GM21360 (cell line): ENCODE measurements around the gene TPSG1.
"Not testable (repeated sequence)": the region's sequence is repeated elsewhere in the genome, so short reads cannot be mapped to it uniquely, and the experiment has no call there.

Experiments
- ATAC-seq: cut with Tn5 transposase; IDR thresholded peaks from one replicate; pipeline ENCODE4 v1.9.1; 2021; ENCODE audit warnings: mild to moderate bottlenecking, moderate library complexity; ENCODE audit not compliant: unreplicated experiment

Gene TPSG1

GRCh38 chr16:1232049-1232748, 7.1 kb upstream of the TPSG1 start:
- not testable (repeated sequence) for ATAC-seq

GRCh38 chr16:1231301-1231700, 6.2 kb upstream of the TPSG1 start:
- not testable (repeated sequence) for ATAC-seq

DNA sequence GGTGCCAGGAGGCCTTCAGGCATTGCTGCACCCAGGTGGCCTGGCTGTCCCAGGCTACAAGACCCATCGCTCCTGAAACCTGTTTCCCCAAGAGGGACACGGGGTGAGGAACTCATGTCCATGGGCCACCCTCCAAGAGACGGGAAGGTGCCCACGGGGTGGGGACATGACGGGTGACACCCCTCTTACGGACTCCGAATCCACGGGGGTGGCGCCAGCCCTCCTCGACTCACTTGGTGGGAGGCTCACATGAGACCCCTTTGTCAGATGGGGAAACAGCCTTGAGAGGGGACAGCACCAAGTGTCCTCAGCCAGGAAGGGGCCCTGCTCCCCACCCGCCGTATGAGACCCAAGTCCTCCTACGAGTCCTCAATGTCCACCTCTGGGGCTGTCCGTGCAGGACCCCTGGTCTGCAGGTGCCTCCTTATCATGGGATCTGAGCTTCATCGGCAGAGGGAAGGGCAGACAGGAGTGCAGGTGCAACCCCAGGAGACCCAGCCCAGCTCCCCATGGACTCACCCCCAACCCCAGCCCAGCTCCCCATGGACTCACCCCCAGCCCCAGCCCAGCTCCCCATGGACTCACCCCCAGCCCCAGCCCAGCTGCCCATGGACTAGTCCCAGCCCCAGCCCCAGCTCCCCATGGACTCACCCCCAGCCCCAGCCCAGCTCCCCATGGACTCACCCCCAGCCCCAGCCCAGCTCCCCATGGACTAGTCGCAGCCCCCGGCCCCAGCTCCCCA, 5.6 kb upstream of the TPSG1 start:
- ATAC-seq = not testable (repeated sequence)

- not testable (repeated sequence) for ATAC-seq
Observed at GRCh38 chr16:1230084-1230470, 5.0 kb upstream of the TPSG1 start, which contains the start of gene TPSB2. TSS of gene TPSB2 (minus strand) at chr16:1230184. CDS start at chr16:1229951, 233 bp downstream.

GRCh38 chr16:1229476-1229875, 4.4 kb upstream of the TPSG1 start:
- not testable (repeated sequence) for ATAC-seq

- not testable (repeated sequence) for ATAC-seq
Observed at GRCh38 chr16:1228227-1228626, 3.2 kb upstream of the TPSG1 start.

DNA sequence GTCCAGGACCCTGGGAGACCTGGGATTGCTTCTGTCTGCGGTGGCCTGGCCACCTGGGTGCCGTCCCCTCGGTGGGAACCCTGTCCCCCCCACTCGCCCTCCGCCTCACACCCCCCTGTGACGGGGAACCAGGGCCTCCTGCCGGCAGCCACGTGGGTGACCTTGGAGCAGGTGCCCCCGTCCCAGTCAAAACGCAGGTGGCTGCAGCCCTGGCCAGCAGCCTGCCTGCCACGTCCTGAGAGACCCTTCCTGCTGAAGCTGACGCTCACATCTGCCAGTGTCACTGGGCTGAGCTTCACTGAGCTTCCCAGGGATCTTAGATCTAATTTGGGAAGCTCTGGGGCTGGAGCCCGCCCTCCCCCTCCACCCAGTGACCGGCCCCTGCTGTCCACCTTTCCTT, 1.6 kb upstream of the TPSG1 start:
- not testable (repeated sequence) for ATAC-seq

GRCh38 chr16:1225728-1226311, 752 bp upstream of the TPSG1 start:
- not testable (repeated sequence) for ATAC-seq

- ATAC-seq = no peak
Observed at GRCh38 chr16:1224558-1224957, 510 bp downstream of the TPSG1 start.

DNA sequence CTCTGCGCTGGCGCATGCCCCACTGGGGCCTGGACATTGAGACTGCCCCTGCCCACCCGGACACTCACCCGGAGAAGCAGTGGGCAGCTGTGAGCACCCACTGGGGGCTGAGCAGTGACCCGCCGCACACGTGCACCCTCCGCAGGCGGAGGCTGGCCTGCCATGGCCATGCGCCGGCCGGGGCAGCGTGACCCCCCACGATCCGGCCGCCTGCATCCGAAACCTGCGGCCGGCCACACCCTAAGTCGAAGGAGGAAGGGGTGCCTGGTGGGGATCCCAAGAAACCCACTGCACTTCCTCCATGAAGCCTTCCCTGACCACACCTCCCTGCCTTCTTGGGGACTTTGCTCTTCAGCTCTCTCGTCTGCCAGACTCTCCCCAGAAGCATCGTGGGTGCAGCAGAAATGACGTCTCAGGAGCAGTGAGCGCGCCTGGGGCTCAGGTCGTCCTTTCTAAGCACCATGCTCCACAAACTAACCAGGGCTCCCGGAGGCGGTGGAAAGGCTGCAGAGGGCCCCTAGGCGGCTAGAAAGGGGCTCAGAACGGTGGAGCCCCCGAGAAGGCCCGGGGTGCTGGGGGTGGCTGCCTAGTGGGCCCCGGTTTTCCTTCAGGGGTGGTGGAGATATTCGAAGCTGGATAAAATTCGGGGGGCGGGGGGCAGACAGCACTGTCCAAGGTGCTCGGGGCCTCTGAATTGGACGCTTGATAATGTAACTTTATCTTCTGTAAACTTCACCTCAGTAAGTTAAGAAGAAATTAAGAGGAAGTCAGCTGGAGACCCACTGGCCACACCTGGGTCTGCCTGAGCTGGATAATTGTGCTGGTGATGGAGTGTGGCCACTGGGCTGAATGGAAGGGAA, 1.5 kb downstream of the TPSG1 start:
- ATAC-seq = no peak

- ATAC-seq = no peak
Observed at GRCh38 chr16:1222553-1223354, 2.3 kb downstream of the TPSG1 start.

DNA sequence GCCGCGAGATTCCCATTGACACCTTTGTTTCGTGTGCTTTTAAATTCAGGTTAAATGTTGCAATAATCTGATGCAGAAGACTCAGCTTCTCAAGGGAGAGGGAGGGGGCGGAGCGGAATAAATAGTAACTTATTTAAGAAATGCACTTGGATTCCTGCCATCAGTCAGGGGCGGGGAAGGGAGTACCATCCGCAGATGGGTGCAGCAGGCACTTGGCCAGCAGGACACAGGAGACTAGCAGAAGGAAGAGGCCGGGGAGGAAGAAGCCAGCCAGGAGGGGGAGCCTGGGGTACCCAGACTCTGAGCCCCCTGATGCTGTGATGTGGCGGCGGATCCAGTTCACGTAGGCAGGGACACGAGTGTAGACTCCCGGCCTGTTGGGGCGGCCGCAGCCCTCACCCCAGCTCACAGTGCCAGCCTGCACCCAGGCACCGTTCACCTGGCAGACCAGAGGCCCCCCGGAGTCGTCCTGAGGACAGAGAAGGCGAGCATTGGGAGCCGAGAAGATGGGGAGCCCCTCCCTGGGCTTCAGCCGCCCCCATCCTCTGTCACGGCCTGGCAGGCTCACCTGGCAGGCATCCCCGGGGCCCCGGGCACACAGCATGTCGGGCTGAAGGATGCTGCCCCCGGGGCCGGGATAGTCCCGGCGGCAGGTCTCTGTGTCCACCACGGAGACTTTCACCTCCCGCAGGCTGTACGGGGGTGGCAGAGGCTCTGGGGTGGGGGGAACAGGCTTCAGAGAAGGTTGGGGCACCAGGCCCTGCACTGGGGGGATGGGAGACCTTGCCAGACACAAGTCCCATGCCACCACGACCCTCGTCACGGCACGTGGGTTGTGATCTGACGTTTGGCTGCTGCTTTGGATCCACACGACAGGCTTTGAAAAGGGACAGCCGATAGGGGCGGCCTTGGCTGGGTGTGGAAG, 3.2 kb downstream of the TPSG1 start:
- no peak for ATAC-seq

DNA sequence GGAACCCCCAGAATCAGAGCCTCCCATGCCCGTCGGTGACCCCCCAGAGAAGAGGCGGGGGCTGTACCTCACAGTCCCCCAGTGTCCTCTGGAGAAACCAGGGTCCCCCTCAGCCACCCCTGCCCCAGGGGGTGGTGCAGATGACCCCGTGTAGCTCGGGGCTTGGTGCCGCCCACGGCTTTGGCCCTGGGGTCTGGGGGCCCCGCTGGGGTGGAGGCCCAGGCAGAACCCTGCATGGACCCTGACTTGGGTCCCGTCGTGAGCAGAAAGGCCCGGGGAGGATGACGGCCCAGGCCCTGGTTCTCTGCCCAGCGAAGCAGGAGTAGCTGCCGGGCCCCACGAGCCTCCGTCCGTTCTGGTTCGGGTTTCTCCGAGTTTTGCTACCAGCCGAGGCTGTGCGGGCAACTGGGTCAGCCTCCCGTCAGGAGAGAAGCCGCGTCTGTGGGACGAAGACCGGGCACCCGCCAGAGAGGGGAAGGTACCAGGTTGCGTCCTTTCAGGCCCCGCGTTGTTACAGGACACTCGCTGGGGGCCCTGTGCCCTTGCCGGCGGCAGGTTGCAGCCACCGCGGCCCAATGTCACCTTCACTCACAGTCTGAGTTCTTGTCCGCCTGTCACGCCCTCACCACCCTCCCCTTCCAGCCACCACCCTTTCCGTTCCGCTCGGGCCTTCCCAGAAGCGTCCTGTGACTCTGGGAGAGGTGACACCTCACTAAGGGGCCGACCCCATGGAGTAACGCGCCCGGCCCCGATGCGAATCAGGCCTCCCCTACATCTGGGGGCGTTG, 4.0 kb downstream of the TPSG1 start:
- ATAC-seq = no peak

DNA sequence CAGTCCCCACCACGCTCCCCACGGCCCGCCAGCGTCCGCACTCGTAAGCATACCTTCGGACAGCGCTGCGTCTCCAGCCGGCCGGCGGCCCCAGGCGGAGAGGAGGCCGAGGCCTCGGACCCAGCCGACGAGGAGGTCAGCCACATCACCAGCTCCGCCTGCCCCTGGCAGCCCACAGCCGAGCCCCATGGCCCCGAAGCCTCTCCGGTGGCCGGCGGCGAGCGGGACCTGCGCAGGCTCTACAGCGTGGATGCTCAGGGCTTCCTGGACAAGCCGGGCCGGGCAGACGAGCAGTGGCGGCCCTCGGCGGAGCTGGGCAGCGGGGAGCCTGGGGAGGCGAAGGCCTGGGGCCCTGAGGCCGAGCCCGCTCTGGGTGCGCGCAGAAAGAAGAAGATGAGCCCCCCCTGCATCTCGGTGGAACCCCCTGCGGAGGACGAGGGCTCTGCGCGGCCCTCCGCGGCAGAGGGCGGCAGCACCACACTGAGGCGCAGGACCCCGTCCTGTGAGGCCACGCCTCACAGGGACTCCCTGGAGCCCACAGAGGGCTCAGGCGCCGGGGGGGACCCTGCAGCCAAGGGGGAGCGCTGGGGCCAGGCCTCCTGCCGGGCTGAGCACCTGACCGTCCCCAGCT, 4.9 kb downstream of the TPSG1 start:
- no peak for ATAC-seq

- ATAC-seq = no peak
Observed at GRCh38 chr16:1218930-1219611, 6.0 kb downstream of the TPSG1 start.

DNA sequence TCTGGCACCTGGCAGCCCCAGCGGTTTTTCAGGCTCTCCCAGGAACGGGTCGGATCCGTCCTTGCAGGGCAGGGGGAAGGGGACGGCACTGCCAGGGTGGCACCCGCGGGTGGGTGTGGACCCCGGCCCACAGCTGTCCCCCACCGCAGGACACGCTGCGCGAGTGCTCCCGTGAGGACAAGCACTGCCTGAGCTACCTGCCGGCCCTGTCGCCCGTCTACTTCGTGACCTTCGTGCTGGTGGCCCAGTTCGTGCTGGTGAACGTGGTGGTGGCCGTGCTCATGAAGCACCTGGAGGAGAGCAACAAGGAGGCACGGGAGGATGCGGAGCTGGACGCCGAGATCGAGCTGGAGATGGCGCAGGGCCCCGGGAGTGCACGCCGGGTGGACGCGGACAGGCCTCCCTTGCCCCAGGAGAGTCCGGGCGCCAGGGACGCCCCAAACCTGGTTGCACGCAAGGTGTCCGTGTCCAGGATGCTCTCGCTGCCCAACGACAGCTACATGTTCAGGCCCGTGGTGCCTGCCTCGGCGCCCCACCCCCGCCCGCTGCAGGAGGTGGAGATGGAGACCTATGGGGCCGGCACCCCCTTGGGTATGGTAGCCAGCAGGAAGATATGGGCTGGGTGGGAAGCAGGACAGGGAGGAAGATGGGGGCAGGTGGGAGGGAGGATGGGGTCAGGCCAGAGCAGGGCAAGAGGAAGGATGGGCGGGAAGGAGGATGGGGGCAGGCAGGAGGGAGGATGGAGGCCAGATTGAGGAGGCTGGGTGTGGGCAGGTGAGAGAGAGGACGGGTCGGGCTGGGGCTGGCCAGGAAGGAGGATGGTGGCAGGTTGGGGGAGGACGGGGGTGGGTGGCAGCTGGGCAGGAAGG, 6.8 kb downstream of the TPSG1 start:
- no peak for ATAC-seq
